ENCODE data around the gene PLCB2.

PLCB2 gene

DNA sequence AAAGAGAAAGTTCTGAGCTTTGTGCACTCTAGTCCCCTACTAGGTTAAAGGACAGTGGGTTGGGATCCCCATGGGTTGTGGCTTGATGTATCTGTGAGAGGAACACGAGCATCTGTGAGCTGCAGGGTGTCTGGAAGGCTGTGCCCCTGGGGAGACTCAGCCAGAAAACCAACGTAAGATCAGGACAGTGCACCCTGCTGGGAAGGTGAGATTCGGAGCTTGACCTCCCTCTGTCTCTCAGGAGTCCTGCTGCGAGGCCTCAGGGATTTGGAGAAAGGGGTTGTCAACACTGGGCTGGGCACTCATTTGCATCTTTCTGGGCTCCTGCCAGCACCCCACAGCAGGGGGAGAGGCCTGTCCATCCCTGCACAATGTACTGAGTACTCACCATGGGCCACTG lies 40.1 kb downstream of the PLCB2 start:
- DNase-seq = no peak

DNA sequence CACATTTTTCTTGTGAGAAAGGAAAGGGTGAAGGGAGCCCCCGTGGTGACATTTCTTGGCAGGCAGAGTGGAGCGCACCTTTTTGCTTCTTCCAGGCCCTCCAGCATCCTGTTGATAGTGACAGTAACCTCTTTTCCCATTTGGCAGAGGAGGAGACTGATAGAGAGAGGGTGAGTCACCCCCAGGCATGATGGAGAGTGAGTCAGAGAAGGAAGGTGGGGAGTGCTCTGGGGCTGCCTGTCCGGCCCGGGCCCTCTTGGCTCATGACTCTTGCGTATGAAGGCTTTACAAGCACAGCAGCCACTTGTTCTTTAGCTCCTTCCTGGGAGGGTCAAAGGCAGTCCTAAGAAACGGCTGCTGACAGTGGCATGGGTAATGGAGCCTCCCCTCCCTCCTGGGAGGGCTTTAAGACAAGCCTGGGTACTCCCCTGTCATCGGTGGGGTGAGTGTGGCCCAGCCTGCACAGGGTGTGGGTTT lies 40.9 kb downstream of the PLCB2 start:
- DNase-seq = no peak

DNA sequence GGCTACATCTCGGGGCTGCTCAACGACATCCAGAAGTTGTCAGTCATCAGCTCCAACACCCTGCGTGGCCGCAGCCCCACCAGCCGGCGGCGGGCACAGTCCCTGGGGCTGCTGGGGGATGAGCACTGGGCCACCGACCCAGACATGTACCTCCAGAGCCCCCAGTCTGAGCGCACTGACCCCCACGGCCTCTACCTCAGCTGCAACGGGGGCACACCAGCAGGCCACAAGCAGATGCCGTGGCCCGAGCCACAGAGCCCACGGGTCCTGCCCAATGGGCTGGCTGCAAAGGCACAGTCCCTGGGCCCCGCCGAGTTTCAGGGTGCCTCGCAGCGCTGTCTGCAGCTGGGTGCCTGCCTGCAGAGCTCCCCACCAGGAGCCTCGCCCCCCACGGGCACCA lies 41.9 kb downstream of the PLCB2 start:
- no peak for DNase-seq

DNA sequence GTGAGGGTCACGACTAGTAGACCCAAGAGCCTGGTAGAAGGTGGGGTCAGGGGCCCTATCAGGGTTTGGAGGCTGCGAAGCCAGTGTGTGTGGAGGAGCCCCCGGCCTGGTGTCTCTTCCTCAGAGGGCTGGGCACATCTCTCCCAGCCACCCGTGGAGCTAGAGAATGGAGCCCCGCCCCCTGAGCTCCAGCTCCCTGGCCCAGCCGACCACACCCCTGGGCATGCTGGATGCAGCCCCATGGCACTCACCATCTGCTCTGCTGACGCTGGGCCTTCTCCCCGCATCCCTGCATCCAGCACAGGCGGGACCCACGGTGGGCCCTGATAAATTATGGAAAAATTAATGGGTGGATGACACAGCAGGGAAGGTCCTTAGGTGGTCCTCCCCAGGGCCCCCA lies 42.4 kb downstream of the PLCB2 start:
- no peak for DNase-seq

DNA sequence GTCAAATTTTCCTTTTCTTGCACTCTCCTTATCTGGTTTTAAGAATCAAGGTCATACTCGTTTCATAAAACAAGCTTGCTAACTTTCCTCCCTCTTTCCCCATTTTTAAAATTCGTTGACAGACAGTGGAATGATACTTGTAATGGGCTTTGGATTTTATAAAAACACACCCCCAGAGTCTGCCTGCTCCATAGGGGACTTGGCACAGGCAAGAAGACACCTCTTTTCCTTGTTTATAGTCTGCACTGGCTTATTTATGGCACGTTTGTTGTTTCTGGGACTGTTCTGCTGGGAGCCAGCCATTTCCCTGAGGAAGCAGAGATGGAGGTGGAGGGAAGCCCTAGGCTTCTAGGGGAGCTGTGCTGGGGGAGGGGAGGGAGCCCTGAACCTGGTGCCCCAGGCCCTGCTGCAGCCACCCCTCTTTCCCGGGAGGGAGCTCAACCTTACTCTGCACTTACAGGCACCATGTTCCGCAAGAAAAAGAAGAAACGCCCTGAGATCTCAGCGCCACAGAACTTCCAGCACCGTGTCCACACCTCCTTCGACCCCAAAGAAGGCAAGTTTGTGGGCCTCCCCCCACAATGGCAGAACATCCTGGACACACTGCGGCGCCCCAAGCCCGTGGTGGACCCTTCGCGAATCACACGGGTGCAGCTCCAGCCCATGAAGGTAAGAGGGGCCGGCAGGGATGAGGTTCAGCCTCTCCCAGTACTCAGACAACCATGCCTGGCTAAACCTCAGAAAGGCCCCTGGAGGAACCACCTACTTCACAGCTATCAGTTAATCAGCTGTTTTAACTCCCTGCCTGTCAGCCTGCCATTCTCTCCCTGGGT lies 43.2 kb downstream of the PLCB2 start:
- no peak for DNase-seq

DNA sequence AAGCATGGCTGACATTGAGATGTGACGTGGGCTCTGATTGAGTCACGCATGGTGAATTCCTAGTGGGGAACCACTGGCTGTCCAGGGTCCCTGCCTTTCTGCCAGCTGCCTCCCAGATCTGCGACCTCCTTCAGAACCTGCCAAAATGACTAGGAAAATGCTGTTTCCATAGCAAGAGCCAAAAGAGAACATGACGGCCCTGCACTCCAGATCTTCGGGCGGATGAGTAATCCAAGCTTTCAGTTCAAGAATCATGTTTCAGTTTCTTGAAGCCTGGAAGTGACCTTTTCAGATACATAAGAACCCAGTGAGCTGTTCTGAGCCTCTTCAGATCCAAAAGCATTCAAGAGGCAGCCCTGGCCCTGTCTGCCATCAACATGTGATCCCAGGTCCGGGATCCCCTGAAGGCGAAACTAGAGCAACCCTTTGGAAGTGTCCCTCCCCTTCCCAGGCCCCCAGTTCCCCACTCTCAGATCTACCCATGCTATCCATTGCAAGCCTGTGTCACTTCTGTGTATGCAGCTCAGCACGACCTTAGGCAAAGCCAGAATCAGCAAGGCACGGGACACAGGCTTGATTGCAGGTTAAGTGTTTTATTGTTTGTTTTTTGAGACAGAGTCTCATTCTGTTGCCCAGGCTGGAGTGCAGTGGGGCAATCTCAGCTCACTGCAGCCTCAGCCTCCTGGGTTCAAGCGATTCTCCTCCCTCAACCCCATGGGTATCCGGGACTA lies 44.5 kb downstream of the PLCB2 start:
- no peak for DNase-seq

DNA sequence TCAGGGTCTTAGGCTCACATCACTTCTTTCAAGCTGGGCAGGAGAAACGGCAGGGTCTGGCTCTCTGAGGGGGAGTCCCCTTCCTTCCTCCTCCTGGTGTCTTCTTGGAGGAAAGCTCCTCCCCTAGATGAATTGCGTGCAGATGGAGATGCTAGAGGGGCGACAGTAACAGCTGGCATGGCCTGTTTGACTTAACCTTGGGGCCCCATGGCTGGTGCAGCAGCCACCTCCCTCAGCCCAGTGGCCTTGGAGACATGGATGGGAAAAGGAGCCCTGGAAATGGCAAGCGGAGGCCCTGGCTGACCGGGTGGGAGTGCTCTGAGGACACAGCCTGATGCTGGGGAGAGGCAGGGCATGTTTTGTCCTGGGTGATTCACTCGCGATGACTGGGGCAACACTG lies 48.7 kb downstream of the PLCB2 start:
- DNase-seq = no peak

DNA sequence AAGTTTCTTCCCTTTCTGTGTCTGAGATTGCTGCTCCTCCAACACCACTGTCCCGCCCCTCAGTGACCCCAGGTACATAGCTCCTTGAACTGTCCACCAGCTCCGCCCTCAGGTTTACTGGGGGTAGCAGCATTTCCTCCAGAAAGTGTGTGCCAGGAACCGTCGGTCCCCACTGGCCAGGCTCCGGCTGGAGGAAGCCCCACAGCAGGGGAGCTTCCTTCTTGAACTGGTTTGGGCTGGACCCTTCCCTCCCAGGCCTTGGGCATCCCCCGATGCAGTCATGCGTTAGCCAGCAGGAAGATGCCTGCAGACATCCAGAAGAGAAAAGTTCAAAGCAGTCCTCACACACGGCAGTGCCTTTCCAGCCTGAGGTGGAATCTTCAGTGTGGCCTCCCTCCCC lies 49.2 kb downstream of the PLCB2 start:
- DNase-seq = no peak

DNA sequence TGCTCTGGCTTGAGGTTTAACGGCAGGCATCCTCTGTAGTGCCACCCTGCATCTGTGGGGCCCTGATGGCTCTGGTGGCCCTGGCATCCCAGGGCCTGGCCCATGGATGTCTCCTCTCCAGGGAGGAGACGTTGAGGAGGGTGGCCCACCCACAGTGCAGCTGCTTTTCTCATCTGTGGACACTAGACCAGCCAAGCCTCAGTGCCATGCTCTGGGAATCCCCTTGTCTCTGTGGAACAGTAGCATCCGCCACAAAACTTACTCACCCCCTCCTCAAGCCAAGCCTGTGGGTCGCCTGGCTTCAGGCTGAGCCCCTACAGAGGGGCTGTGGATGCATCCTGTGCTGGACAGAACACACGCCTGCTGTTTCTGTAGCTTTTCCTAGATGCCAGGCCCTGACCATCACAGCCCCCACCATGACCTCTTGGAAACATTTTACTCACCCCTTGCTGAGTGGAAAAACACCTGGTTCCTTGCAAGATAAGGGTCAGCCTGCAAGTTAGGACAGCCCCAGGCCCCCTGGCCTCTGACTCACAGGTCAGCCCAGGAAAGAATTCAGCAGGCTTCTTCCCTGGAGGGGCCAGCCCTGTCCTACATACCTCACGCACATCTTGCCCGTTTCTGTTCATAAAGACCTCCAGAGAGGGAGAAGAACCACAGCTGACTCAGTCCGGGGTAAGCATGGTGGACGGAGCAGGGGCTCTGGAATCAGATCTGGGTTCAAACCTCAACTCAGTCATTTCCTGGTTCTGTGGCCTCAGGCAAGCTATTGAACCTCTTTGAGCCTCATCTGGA lies 49.9 kb downstream of the PLCB2 start:
- no peak for DNase-seq

DNA sequence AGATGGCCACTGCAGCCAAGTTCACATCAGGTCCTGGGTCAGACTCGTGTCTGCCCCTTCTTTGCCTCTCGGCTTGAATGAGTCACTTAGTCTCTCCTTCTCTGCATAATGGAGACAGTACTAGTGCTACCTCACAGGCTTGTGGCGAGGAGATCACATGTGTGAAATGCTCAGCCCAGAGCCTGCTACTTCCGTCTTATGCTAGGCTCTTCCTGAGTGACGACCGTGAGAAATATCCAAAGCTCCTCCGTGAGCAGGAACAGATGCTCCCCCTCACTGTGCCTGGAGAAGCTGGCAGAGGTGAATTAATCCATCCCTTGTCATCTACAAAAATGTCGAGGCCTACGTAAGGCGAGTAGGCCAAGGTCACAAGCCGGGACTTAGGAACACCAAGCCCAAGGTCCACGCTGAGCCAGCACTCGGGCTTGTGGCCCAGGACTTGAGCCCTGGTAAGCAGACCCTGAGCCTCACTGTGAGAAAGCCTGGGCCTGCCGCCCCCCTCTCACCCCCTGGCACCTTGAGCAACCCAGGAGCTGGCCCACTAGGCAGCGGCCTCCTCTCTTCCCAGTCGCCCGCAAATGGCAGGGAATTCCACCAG lies 51.0 kb downstream of the PLCB2 start:
- DNase-seq = no peak

DNA sequence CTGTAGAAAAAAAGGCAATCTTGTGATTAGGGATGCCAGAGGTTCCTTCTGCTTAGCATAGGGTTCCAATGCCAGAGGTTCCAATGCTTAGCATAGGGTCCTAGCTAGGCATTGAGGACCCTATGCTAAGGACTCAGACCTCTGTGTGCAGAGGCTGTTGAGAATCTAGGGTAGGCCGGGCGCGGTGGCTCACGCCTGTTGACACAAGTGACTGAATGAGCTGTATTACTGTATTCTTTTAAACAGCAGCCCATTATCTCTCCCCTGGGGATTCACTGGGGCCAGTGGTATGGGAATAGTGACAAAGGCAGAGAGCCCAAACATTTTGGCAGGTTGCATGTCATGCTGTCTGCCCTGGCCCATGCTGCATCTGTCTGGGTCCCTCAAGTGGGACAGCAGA lies 52.7 kb downstream of the PLCB2 start:
- no peak for DNase-seq

DNA sequence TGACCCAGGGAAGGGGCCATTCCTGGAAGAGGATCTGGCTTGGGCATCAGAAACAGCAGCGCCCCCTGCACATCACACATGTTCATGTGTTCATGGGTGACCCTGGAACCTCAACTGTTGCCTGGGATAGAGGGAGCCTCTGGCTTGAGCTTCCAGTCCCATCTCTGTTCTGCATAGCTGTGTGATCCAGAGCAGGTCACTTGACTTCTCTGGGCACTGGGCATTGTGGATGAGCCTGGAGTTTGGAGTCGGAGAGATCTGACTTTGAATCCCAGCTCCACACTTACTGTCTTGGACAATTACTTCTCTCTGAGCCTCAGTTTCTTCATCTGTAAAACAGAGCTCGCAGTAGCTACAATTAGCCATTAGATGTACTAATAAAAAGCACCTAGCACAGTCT lies 53.3 kb downstream of the PLCB2 start:
- no peak for DNase-seq

DNA sequence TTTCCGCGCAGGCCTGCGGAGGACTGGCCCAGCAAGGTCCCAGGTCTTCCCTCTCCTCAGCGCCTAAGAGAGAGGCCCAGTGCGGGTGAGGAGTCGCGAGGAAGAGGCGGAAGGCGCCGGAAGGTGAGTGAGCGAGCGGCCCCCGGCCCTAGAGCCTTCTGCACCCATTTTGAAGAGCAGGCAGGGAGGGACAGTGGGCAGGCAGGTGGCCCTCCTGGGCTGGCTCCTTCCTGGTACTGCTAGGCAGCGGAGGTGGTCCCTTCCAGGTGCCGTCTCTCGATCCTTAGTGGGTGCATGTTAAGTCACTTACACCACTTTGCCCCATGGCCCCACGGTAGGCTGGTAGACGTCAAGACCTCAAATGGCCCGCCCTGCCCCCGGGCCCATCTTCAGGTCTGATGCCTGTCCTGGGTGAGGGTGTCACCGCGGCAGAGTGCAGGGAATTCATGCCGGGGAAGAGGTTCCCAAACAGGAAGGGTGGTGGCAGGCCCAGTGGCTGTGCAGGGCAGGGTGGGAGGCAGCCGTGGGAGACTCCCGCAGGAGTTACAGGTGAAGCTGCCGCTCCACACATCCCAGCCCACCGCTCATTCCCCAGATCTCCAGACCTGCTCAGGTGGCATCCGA lies 54.5 kb downstream of the PLCB2 start:
- no peak for DNase-seq

DNA sequence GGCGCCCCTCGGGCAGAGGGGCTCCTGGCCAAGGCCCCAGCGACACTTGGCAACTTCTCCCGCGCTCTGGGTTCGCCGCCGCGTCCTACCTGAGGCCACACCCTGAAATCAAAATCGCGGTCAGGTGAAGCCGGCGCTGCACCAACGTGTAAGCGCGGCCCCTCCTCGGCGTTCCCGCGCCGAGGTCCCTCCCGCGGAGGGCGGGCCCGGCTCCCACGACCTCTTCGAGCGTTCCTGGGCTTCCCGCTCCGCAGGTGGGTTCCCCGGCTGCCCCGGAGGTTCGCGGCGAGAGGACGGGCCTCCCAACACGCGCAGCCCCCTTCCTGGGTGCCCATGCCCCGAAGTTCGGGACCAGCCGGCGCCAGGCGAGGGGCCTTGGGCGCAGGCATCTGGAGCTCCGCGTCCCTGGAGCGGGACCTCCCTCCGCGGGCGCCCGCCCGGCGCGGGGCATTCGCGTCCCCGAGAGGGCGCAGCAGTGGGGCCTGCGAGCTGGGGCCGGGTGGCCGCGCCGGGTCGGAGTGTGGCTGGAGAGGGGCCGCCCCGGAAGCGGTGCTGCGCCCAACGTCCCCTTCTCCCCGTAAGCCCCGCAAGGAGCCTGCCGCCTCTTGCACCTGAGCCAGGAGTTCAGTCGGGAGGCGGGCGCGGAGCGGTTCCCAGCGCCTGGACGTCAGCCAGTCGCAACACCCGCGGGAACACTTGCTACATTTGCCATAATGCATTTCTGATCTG lies 55.1 kb downstream of the PLCB2 start:
- DNase-seq = no peak

DNA sequence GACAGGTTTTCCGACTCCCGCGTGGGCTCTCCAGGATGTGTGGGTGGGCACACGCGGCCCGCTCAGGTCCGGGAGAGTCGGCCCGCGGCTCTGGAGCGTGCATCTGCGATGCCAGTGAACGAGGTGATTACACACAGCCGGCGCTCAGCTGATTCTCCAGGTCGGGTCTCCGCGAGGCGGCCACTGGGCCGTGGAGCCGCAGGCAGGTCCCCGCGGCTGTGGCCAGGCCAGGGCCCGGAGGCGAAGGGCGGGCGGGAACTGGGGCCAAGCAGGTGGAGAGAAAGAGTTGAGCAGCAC lies 55.6 kb downstream of the PLCB2 start:
- DNase-seq = no peak

DNA sequence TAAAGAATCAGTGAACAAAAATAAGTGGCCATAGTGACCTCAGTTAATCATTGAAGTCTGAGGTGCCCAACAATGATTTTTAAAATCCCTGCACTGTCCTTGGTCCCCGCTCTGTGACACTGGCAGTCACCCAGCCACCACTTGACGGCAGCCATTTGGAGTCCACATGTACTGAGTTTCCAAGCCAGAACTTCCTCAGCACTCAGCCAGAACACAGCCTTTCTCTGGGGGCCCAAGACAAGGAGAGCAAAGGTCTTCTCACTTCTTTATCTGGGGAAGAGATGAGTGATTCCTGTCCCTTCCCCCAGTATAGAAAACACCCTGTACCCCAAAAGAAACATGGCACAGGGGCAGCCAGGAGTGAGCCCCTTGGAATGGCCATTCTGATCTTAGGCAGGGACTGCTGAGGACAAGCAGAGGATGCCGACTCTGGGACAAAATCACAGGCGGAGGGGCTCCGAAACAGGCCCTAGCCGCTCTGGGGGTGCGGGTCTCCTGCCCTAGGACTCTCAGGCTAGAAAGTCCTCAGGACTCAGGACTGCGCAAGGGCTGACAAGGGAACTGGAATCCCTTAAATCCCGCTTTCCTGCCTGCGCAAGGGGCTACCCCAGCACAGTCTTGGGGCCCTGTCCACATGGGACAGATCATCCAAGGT lies 56.1 kb downstream of the PLCB2 start:
- no peak for DNase-seq

DNA sequence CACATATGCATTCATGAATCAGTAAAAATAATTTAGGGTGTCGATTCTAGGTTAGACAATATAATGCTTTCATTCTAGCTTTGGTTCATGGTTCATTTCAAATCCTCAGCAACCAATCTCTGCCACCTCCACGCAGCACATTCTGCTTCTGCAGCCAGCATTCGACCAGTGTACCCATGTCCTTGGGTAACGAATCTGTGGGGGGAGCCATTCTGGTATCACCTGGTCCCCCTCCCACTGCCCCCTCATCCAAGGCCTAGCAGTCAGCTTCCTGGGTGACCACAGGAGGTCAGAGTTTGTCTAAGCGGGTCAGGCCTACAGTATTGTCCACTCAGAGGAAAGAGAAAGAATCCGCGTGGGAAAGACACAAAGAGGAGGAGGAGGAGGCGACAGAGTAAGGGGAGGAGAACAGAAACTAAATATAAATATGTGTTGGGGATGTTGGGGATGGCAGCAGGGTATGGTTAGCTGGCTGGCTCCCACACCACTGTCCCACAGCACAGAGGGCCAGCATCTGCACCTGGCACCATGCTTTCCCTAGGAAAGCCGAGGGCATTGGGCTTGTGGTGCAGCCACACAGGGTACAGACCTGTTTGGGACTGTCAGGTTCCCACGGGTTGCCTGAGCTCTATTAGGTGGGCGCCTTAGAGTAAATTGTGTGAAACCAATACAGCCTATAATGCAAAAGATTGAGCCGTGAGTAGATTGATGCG lies 56.8 kb downstream of the PLCB2 start:
- no peak for DNase-seq

DNA sequence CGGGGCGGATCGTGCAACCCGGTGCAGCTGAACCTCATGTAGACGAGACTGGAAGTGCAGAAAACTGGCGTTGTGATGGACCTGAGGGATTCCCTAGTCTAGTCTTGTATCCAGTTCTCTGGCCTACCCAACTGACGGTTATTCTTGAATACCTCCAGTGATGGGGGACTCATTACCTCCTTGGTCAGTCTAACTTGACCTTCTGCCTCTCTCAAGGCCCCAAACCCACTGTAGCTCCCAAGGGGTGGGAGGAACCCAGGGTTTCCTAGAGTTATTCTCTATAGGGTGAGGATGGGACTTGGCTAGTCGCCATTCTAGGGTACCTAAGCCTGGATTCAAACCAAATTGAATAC lies 57.5 kb downstream of the PLCB2 start:
- no peak for DNase-seq

DNA sequence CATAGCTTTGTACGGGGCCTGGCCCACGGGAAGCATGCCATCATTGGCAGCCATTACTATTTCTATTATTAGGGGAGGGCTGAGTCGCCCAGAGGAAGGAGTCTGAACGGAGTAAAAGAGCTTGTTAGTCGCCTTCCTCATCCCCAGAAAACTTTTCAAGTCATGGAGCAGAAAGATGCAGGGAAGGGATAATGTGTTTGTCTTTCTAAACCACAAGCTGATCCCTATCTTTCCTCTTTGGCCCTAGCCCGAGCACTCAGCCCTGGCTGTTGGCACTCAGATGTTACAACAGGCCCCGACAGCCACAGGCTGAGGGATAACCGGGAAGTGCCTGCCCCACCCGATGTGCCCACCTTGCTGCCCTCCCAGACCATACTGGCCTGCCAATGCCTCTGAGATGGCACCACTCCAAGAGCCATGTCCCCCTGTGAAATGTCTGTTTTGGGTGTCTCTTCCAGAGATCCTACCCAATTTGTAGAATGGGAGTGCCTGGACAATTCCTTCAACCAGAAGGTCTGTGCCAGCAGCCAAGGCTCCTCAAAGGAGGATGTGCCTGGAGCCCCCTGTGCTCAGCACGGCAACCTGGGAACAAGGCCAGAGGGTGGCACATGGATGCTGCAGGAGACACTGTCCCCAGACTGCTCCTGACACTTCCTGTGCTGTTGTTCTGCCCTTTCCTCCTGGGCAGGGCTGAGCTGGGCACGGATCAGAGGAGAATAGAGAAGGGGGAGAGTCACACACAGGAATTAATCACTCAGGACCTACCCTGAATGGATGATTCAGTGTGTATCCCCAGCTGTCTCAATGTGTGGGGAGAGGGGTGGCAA lies 58.0 kb downstream of the PLCB2 start:
- DNase-seq = no peak
